ENCODE measurements around the gene TRHDE. TPM values are rescaled to one million over a fixed set of nuclear protein-coding genes. Genes with fewer than 3 reads are reported as not detected.

Gene TRHDE
- total RNA-seq, 1 experiment from 2014 or later, result 1.9 TPM

- ATAC-seq (no peak), DNase-seq (ENCODE audit: low read depth, low spot score) (no peak)
- Histone ChIP-seq H3K27ac (ENCODE audit: low read length) (no peak overlapping the region), H3K4me3 (ENCODE audit: low read depth in 2 of 2, low read length in 2 of 2) (no peak overlapping the region), H3K27me3 (ENCODE audit: control insufficient read depth, insufficient read depth, low read length) (no peaks in the 10 kb centered on the region), H3K9me3 (ENCODE audit: control insufficient read depth, insufficient read depth, low read depth, low read length) (0 out of 2 replicates have a peak, but pooled peaks cover 3% of the 10 kb centered on the region), H3K4me1 (ENCODE audit: control insufficient read depth, insufficient read depth, low read length) (no peaks in the 10 kb centered on the region), H3K36me3 (ENCODE audit: control insufficient read depth, insufficient read depth, low read length) (no peaks in the 10 kb centered on the region)
- no TSS peak for BruUV-seq (replicated peaks)
- in situ Hi-C loops (cut with HindIII; ENCODE audit: low pct_unique_long_range_greater_than_20kb, low sequenced_read_pairs), result no loop called here
- POLR2A ChIA-PET, result no interaction called here
- intact Hi-C loops (cut with micrococcal nuclease; ENCODE audit: unreplicated experiment), result no loop called here
- TF ChIP-seq SIN3A (IDR thresholded peaks at IDR 0.05; ENCODE audit: borderline replicate concordance, insufficient read depth, low read depth, low read length) (no peak), TCF7L2 (IDR thresholded peaks at IDR 0.05; ENCODE audit: low read depth, low read length) (no peak), REST (IDR thresholded peaks at IDR 0.05; ENCODE audit: insufficient read depth in 1 of 2, low read depth in 2 of 2, low read length in 1 of 2) (no peak), POLR2AphosphoS5 (IDR thresholded peaks at IDR 0.05; ENCODE audit: low read depth, low read length) (no peak), CTCF (IDR thresholded peaks at IDR 0.05) (no peak)
- CTCF ChIA-PET, result no interaction called here
Observed at GRCh38 chr12:72610854-72611358, 338.7 kb downstream of the TRHDE start.

- Histone ChIP-seq H3K27me3 (ENCODE audit: control insufficient read depth, insufficient read depth, low read length) (no peaks in the 10 kb centered on the region), H3K27ac (ENCODE audit: low read length) (no peak overlapping the region), H3K9me3 (ENCODE audit: control insufficient read depth, insufficient read depth, low read depth, low read length) (0 out of 2 replicates have a peak, but pooled peaks cover 3% of the 10 kb centered on the region), H3K4me3 (ENCODE audit: low read depth in 2 of 2, low read length in 2 of 2) (no peak overlapping the region), H3K4me1 (ENCODE audit: control insufficient read depth, insufficient read depth, low read length) (no peaks in the 10 kb centered on the region), H3K36me3 (ENCODE audit: control insufficient read depth, insufficient read depth, low read length) (no peaks in the 10 kb centered on the region)
- ATAC-seq (no peak), DNase-seq (ENCODE audit: low read depth, low spot score) (no peak)
- TF ChIP-seq POLR2AphosphoS5 (IDR thresholded peaks at IDR 0.05; ENCODE audit: low read depth, low read length) (no peak), TCF7L2 (IDR thresholded peaks at IDR 0.05; ENCODE audit: low read depth, low read length) (no peak), SIN3A (IDR thresholded peaks at IDR 0.05; ENCODE audit: borderline replicate concordance, insufficient read depth, low read depth, low read length) (no peak), REST (IDR thresholded peaks at IDR 0.05; ENCODE audit: insufficient read depth in 1 of 2, low read depth in 2 of 2, low read length in 1 of 2) (no peak), CTCF (IDR thresholded peaks at IDR 0.05) (no peak)
- CTCF ChIA-PET, result no interaction called here
- in situ Hi-C loops (cut with HindIII; ENCODE audit: low pct_unique_long_range_greater_than_20kb, low sequenced_read_pairs), result no loop called here
- no TSS peak for BruUV-seq (replicated peaks)
- intact Hi-C loops (cut with micrococcal nuclease; ENCODE audit: unreplicated experiment), result no loop called here
- POLR2A ChIA-PET, result no interaction called here
Observed at GRCh38 chr12:72612171-72612570, 340.0 kb downstream of the TRHDE start.

All from Panc1 (cell line).